ENCODE measurements around the gene AACS. TPM values are rescaled to one million over a fixed set of nuclear protein-coding genes. Genes with fewer than 3 reads are reported as not detected.
"Not testable (repeated sequence)": the region's sequence is repeated elsewhere in the genome, so short reads cannot be mapped to it uniquely, and the experiment has no call there.

AACS gene
- total and polyA plus RNA-seq, 2 of the 13 experiments (the other 11 are each of a cell fraction or from before 2014, with no cell fraction given): 23.3 to 28.8 TPM

- CTCF ChIA-PET (ENCODE audit: low intra/inter-chr PET ratio, low total read pairs): no interaction called here
- Histone ChIP-seq H3K4me1 (ENCODE audit: insufficient read depth, low read length) (no peaks in the 10 kb centered on the region), H3K27ac (ENCODE audit: extremely low read length, insufficient read depth, low read length) (no peak overlapping the region), H3K4me3 (replicated peaks in 1 of 3; ENCODE audit: insufficient read depth in 1 of 3, low read depth in 2 of 3, low read length in 3 of 3) (no peak overlapping the region), H3K36me3 (replicated peaks in 1 of 2; ENCODE audit: control insufficient read depth in 1 of 2, insufficient read depth in 2 of 2, low read length in 2 of 2) (peaks cover 0 to 6% of the 10 kb centered on the region in 2 experiments; a peak in 2 of 5 replicates), H3K9me3 (ENCODE audit: low read length) (no peaks in the 10 kb centered on the region), H2AFZ (ENCODE audit: low read length) (no peak overlapping the region), H3K9ac (ENCODE audit: insufficient read depth, low read depth, low read length) (no peak overlapping the region), H3K79me2 (ENCODE audit: insufficient read depth, low read length) (no peaks in the 10 kb centered on the region), H4K20me1 (ENCODE audit: insufficient read depth, low read length) (no peaks in the 10 kb centered on the region), H3K27me3 (ENCODE audit: control insufficient read depth in 1 of 2, insufficient read depth in 2 of 2, low read length in 2 of 2) (no peaks in the 10 kb centered on the region), H3K4me2 (ENCODE audit: low read depth, low read length) (no peak overlapping the region)
- intact Hi-C loops (cut with micrococcal nuclease; ENCODE audit: unreplicated experiment) (no loop called here), in situ Hi-C loops (cut with HindIII; ENCODE audit: extremely low pct_ligation_motif_present, low pct_unique_long_range_greater_than_20kb) (no loop called here)
- 97% methylated on average over 7 of the region's 7 CpGs for WGBS (ENCODE audit: low lambda C conversion rate)
- no TSS peak for BruUV-seq (replicated peaks)
- POLR2A ChIA-PET: no interaction called here
- ATAC-seq (no peak), FAIRE-seq (no peak), DNase-seq (ENCODE audit: low spot score) (no peak)
- TF ChIP-seq ZNF512 (CRISPR knock-in tag; IDR thresholded peaks at IDR 0.05) (no peak), POLR2AphosphoS2 (IDR thresholded peaks at IDR 0.05; ENCODE audit: low read depth, low read length) (no peak), ZNF792 (CRISPR knock-in tag; IDR thresholded peaks at IDR 0.05) (no peak), ZKSCAN8 (CRISPR knock-in tag; IDR thresholded peaks at IDR 0.05; ENCODE audit: borderline replicate concordance) (no peak), HMGXB3 (CRISPR knock-in tag; IDR thresholded peaks at IDR 0.05; ENCODE audit: borderline replicate concordance) (no peak), MAFK (conservative IDR thresholded peaks at IDR 0.05 in 1 of 2, IDR thresholded peaks at IDR 0.05 in 1 of 2; ENCODE audit: low read length in 2 of 2) (no peak), PRPF4 (IDR thresholded peaks at IDR 0.05; ENCODE audit: low read depth, low read length, poor library complexity, severe bottlenecking) (no peak)
Observed at GRCh38 chr12:125029761-125030358, 35.4 kb upstream of the AACS start.

GRCh38 chr12:125031471-125031870 lies 33.8 kb upstream of the AACS start:
- H3K36me3 ChIP-seq (replicated peaks in 1 of 2; ENCODE audit: control insufficient read depth in 1 of 2, insufficient read depth in 2 of 2, low read length in 2 of 2): not testable (repeated sequence)

More at GRCh38 chr12:125031471-125031870, 33.8 kb upstream of the AACS start:
- H3K27ac ChIP-seq (ENCODE audit: extremely low read length, insufficient read depth, low read length); H3K4me2 ChIP-seq (ENCODE audit: low read depth, low read length); POLR2A ChIA-PET; FAIRE-seq; H3K4me3 ChIP-seq (replicated peaks in 1 of 3; ENCODE audit: insufficient read depth in 1 of 3, low read depth in 2 of 3, low read length in 3 of 3); ATAC-seq; DNase-seq (ENCODE audit: low spot score); H3K9me3 ChIP-seq (ENCODE audit: low read length); intact Hi-C loops (cut with micrococcal nuclease; ENCODE audit: unreplicated experiment); H3K27me3 ChIP-seq (ENCODE audit: control insufficient read depth in 1 of 2, insufficient read depth in 2 of 2, low read length in 2 of 2); BruUV-seq (replicated peaks); H3K79me2 ChIP-seq (ENCODE audit: insufficient read depth, low read length); H3K9ac ChIP-seq (ENCODE audit: insufficient read depth, low read depth, low read length); in situ Hi-C loops (cut with HindIII; ENCODE audit: extremely low pct_ligation_motif_present, low pct_unique_long_range_greater_than_20kb); CTCF ChIA-PET (ENCODE audit: low intra/inter-chr PET ratio, low total read pairs); H4K20me1 ChIP-seq (ENCODE audit: insufficient read depth, low read length); H3K4me1 ChIP-seq (ENCODE audit: insufficient read depth, low read length); H2AFZ ChIP-seq (ENCODE audit: low read length): not testable (repeated sequence)
- 96% methylated on average over 9 of the region's 9 CpGs for WGBS (ENCODE audit: low lambda C conversion rate)
